ENCODE results near the gene EHD1.

- TF ChIP-seq POLR2A (IDR thresholded peaks at IDR 0.05) = no peak
- TF ChIP-seq CTCF (IDR thresholded peaks at IDR 0.05) = peak; percentile 90 to 99 (median 98)
These were observed 31.3 kb downstream of the EHD1 start for GRCh38 chr11:64846998-64847666.

Data from thyroid gland (tissue), 4 donors.